HEK293 (cell line): ENCODE results near the gene PDCD1LG2.

Experiments used
- CTCF ChIA-PET: fragments of 350-600 bp; formaldehyde crosslinking; extraction: SDS; loops from one replicate; lab custom pipeline; 2021; ENCODE audit warnings: antibody characterized with exemption; lab: Yijun Ruan, JAX
- POLR2A ChIA-PET: fragments of 300-600 bp; formaldehyde crosslinking; extraction: SDS; loops from one replicate; lab custom pipeline; 2020; ENCODE audit warnings: antibody characterized with exemption, inconsistent platforms; lab: Yijun Ruan, JAX
- H3K27ac ChIP-seq: fragments of 200-500 bp; sonication (Bioruptor generic); 2 replicates; pipeline ENCODE4 v1.5.1; 2014; ENCODE audit warnings: low read depth, low read length, control low read depth, inconsistent platforms; ENCODE audit errors: extremely low read depth
- H3K36me3 ChIP-seq, 2 experiments: fragments of 200-500 bp in 1 of 2; sonication (Bioruptor generic) in 1 of 2; 1 replicate in 1 of 2; 2 replicates in 1 of 2; pipeline ENCODE4 v1.5.1; 2014 to 2017; ENCODE audit warnings: inconsistent platforms in 2 of 2, low read length in 2 of 2; ENCODE audit not compliant: control insufficient read depth in 2 of 2, insufficient read depth in 1 of 2
- H3K4me1 ChIP-seq: fragments of 200-500 bp; sonication (Bioruptor generic); 2 replicates; pipeline ENCODE4 v1.5.1; 2014; ENCODE audit warnings: mild to moderate bottlenecking, low read length, inconsistent platforms; ENCODE audit not compliant: control insufficient read depth, insufficient read depth
- H3K4me3 ChIP-seq: 2 replicates; pipeline ENCODE4 v1.5.1; 2011; ENCODE audit warnings: low read depth, mild to moderate bottlenecking, control low read depth, low read length, moderate library complexity
- H3K9me3 ChIP-seq: fragments of 200-500 bp; sonication (Bioruptor generic); 2 replicates; pipeline ENCODE4 v1.5.1; 2014; ENCODE audit warnings: low read depth, low read length, inconsistent platforms; ENCODE audit not compliant: control insufficient read depth, insufficient read depth
- BCL11B ChIP-seq: fragments of 450-650 bp; formaldehyde crosslinking; IDR thresholded peaks from 2 replicates; pipeline ENCODE4 v1.5.1; 2016; ENCODE audit warnings: low read depth, missing biosample characterization, missing genetic modification characterization
- HIC1 ChIP-seq: fragments of 450-650 bp; formaldehyde crosslinking; IDR thresholded peaks from 2 replicates; pipeline ENCODE4 v1.5.1; 2016; ENCODE audit warnings: missing biosample characterization, missing genetic modification characterization
- PRDM2 ChIP-seq: fragments of 450-650 bp; formaldehyde crosslinking; IDR thresholded peaks from 2 replicates; pipeline ENCODE4 v1.5.1; 2016; ENCODE audit warnings: missing biosample characterization, missing genetic modification characterization, borderline replicate concordance
- PRDM4 ChIP-seq: fragments of 450-650 bp; formaldehyde crosslinking; IDR thresholded peaks from 2 replicates; pipeline ENCODE4 v1.5.1; 2017; ENCODE audit warnings: missing biosample characterization, missing genetic modification characterization
- REPIN1 ChIP-seq: fragments of 450-650 bp; formaldehyde crosslinking; IDR thresholded peaks from 2 replicates; pipeline ENCODE4 v1.5.1; 2017; ENCODE audit warnings: missing biosample characterization, missing genetic modification characterization, low read depth
- SALL2 ChIP-seq: fragments of 450-650 bp; formaldehyde crosslinking; IDR thresholded peaks from 2 replicates; pipeline ENCODE4 v1.5.0; 2017; ENCODE audit warnings: missing biosample characterization, mild to moderate bottlenecking, missing genetic modification characterization, borderline replicate concordance
- ZIC2 ChIP-seq: fragments of 450-650 bp; formaldehyde crosslinking; IDR thresholded peaks from 2 replicates; pipeline ENCODE4 v1.5.1; 2016; ENCODE audit warnings: missing biosample characterization, missing genetic modification characterization
- ZNF404 ChIP-seq: fragments of 450-650 bp; formaldehyde crosslinking; IDR thresholded peaks from 2 replicates; pipeline ENCODE4 v1.5.1; 2017; ENCODE audit warnings: missing biosample characterization, missing genetic modification characterization
- ZNF677 ChIP-seq: fragments of 450-650 bp; IDR thresholded peaks from 2 replicates; pipeline ENCODE4 v1.5.0; 2018; ENCODE audit warnings: missing biosample characterization, mild to moderate bottlenecking, missing genetic modification characterization, moderate library complexity
- ZSCAN18 ChIP-seq: fragments of 450-650 bp; formaldehyde crosslinking; IDR thresholded peaks from 2 replicates; pipeline ENCODE4 v1.5.1; 2016; ENCODE audit warnings: missing biosample characterization, missing genetic modification characterization
- TF ChIP-seq, protein P1 (sequence below): IDR thresholded peaks from 2 replicates; pipeline ENCODE4 v1.6.1; 2011; ENCODE audit warnings: mild to moderate bottlenecking, low read depth, low read length, borderline replicate concordance

PDCD1LG2 gene

DNA sequence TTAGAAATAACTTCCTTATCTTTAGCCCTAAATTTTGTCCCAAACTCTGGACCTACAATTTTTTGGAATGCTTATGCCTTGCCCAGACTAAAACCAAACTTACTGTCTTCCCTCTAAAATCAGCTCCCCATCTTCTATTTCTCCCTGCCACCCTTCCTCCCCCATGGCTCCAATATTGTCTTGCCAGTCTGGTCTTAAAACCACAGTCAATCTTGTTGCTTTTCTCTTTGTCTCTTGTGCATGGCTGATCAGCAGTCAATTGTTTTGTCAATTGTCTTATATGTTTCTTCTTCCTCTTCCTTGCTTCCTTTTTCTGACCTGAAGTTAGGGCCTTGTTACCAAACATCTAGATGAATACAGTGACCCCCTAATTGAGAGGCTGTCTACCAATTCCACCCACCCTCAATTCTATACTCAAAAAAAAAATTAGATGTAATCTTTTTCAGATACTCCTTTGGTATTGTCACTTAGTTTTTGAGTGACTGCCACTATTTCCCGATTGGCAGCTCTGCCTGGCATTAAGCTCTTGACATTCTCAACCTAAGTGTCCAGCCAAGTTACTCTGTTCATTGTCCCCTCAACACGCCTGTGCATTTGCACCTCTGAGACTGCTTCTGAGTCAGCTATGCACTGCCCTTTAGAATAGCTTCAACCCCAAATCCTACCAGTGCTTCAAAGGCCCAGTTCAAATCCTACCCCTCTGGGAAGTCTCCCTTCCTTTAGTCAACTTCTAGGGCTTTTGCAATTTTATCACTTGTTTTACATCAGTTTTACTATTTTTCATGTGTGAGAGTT is 2.5 kb downstream of the PDCD1LG2 start:
- no peak overlapping the region for H3K27ac ChIP-seq
- H3K4me1 ChIP-seq, result no peaks in the 10 kb centered on the region
- POLR2A ChIA-PET, result no interaction called here
- TF ChIP-seq HIC1 (tag by site-specific recombination) (no peak), PRDM2 (no peak), ZNF677 (tag by site-specific recombination) (no peak), PRDM4 (no peak), ZNF404 (no peak), REPIN1 (tag by site-specific recombination) (no peak)
- TF ChIP-seq, protein P1, sequence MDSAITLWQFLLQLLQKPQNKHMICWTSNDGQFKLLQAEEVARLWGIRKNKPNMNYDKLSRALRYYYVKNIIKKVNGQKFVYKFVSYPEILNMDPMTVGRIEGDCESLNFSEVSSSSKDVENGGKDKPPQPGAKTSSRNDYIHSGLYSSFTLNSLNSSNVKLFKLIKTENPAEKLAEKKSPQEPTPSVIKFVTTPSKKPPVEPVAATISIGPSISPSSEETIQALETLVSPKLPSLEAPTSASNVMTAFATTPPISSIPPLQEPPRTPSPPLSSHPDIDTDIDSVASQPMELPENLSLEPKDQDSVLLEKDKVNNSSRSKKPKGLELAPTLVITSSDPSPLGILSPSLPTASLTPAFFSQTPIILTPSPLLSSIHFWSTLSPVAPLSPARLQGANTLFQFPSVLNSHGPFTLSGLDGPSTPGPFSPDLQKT, result no peak
- no peak overlapping the region for H3K4me3 ChIP-seq
- H3K36me3 ChIP-seq, result no peaks in the 10 kb centered on the region
- CTCF ChIA-PET, result interaction anchor here (0.5 to 1.1 kb wide), 2 partner anchors 327 to 773 kb away, joined by 3 to 4 read pairs; no protein-coding TSS in a partner anchor
- H3K9me3 ChIP-seq, result no peaks in the 10 kb centered on the region

- H3K27ac ChIP-seq, result no peak overlapping the region
- no peaks in the 10 kb centered on the region for H3K9me3 ChIP-seq
- ChIA-PET POLR2A (no interaction called here), CTCF (interaction anchor here (0.6 to 1.1 kb wide), 2 partner anchors 328 to 720 kb away, joined by 3 read pairs; no protein-coding TSS in a partner anchor)
- no peaks in the 10 kb centered on the region for H3K36me3 ChIP-seq
- no peak overlapping the region for H3K4me3 ChIP-seq
- H3K4me1 ChIP-seq, result no peaks in the 10 kb centered on the region
- no peak for TF ChIP-seq ZSCAN18 (tag by site-specific recombination)
- no peak for TF ChIP-seq HIC1 (tag by site-specific recombination)
- no peak for TF ChIP-seq BCL11B (tag by site-specific recombination)
- TF ChIP-seq ZIC2 (tag by site-specific recombination), result no peak
- no peak for TF ChIP-seq SALL2 (tag by site-specific recombination)
Observed at GRCh38 chr9:5513966-5514616, 3.8 kb downstream of the PDCD1LG2 start.
